HepG2 (cell line): ENCODE results near the gene SLC48A1. TPM values are rescaled to one million over a fixed set of nuclear protein-coding genes. Genes with fewer than 3 reads are reported as not detected.

Experiments used
- ATAC-seq: fragments of 200-7000 bp; cut with Tn5 transposase; 3 replicates; pipeline ENCODE4 v1.9.1; 2020; ENCODE audit warnings: mild to moderate bottlenecking, moderate library complexity
- BruUV-seq: library from RNA; stranded (reverse); fragments of 400-500 nt; replicated peaks from 2 replicates; lab custom pipeline; 2021; lab: Mats Ljungman, UMichigan
- CTCF ChIA-PET: fragments of 300-600 bp; formaldehyde crosslinking; extraction: SDS; loops from one replicate; lab custom pipeline; 2021; ENCODE audit warnings: low total read pairs, inconsistent platforms, low intra/inter-chr PET ratio; lab: Yijun Ruan, JAX
- POLR2A ChIA-PET: fragments of 350-600 bp; sonication (Branson Sonifier 250); formaldehyde crosslinking; loops from one replicate; lab custom pipeline; 2020; ENCODE audit warnings: antibody characterized with exemption, inconsistent platforms; lab: Yijun Ruan, JAX
- DNase-seq: peaks from one replicate; pipeline ENCODE4 v3.0.0-alpha.2; 2015; ENCODE audit warnings: low spot score
- FAIRE-seq: peaks from 3 replicates; lab custom pipeline; 2011; peaks lifted over from hg19 to GRCh38; lab: Jason Lieb, UNC
- H2AFZ ChIP-seq: one replicate; pipeline ENCODE4 v1.6.1; 2011; ENCODE audit warnings: low read length, inconsistent platforms
- H3K27ac ChIP-seq: fragments of 300-600 bp; 3 replicates; pipeline ENCODE4 v1.8.0; 2011; ENCODE audit warnings: mixed run types, mild to moderate bottlenecking, mixed read lengths, low read length, inconsistent platforms; ENCODE audit not compliant: insufficient read depth; ENCODE audit errors: extremely low read length
- H3K27me3 ChIP-seq, 2 experiments: fragments of 200-600 bp in 1 of 2; 2 replicates in 1 of 2; 3 replicates in 1 of 2; pipeline versions ENCODE4 v1.6.0 to v1.8.0; 2011; ENCODE audit warnings: low read length in 2 of 2, mild to moderate bottlenecking in 2 of 2, moderate library complexity in 2 of 2, inconsistent platforms in 1 of 2; ENCODE audit not compliant: insufficient read depth in 2 of 2, control insufficient read depth in 1 of 2
- H3K36me3 ChIP-seq, 2 experiments: fragments of 200-600 bp in 1 of 2; replicated peaks in 1 of 2; 2 replicates in 1 of 2; 3 replicates in 1 of 2; pipeline versions ENCODE4 v1.5.1 to v1.8.0; 2011; ENCODE audit warnings: low read length in 2 of 2, inconsistent platforms in 1 of 2; ENCODE audit not compliant: insufficient read depth in 2 of 2, control insufficient read depth in 1 of 2
- H3K4me1 ChIP-seq: 2 replicates; pipeline ENCODE4 v1.5.1; 2012; ENCODE audit warnings: low read length, inconsistent platforms; ENCODE audit not compliant: insufficient read depth
- H3K4me2 ChIP-seq: 2 replicates; pipeline ENCODE4 v1.6.0; 2011; ENCODE audit warnings: low read depth, low read length, inconsistent platforms
- H3K4me3 ChIP-seq, 3 experiments: fragments of 200-600 bp in 1 of 3; sonication (generic), shearing (Covaris generic) in 1 of 3; replicated peaks in 1 of 3; 2 replicates each; pipeline ENCODE4 v1.5.1; 2011 to 2016; ENCODE audit warnings: low read length in 3 of 3, inconsistent platforms in 2 of 3, low read depth in 2 of 3, mild to moderate bottlenecking in 2 of 3, control low read depth in 1 of 3, mixed read lengths in 1 of 3; ENCODE audit not compliant: insufficient read depth in 1 of 3
- H3K79me2 ChIP-seq: one replicate; pipeline ENCODE4 v1.6.1; 2011; ENCODE audit warnings: low read length, inconsistent platforms; ENCODE audit not compliant: insufficient read depth
- H3K9ac ChIP-seq: 2 replicates; pipeline ENCODE4 v1.6.0; 2011; ENCODE audit warnings: mild to moderate bottlenecking, low read depth, low read length, inconsistent platforms; ENCODE audit not compliant: insufficient read depth
- H3K9me3 ChIP-seq: 2 replicates; pipeline ENCODE4 v1.5.1; 2012; ENCODE audit warnings: mild to moderate bottlenecking, low read length
- H4K20me1 ChIP-seq: 2 replicates; pipeline ENCODE4 v1.6.0; 2011; ENCODE audit warnings: inconsistent platforms, mild to moderate bottlenecking, low read length, moderate library complexity; ENCODE audit not compliant: insufficient read depth
- ELF3 ChIP-seq: IDR thresholded peaks from 2 replicates; pipeline ENCODE4 v1.6.1; 2016; ENCODE audit warnings: missing genetic modification reagents, missing compliant biosample characterization
- HNF4G ChIP-seq, 2 experiments: sonication (generic) in 1 of 2; formaldehyde crosslinking in 1 of 2; IDR thresholded peaks; 2 replicates each; pipeline versions ENCODE4 v1.4.0 to v1.6.1; 2011 to 2020; ENCODE audit warnings: borderline replicate concordance in 2 of 2, low read depth in 2 of 2, mild to moderate bottlenecking in 2 of 2, low read length in 1 of 2, missing genetic modification reagents in 1 of 2, moderate library complexity in 1 of 2
- MAFG ChIP-seq: sonication (generic); formaldehyde crosslinking; IDR thresholded peaks from 2 replicates; pipeline ENCODE4 v1.5.1; 2020; ENCODE audit warnings: mild to moderate bottlenecking, missing genetic modification reagents
- MED13 ChIP-seq: sonication (generic); formaldehyde crosslinking; IDR thresholded peaks from 2 replicates; pipeline ENCODE4 v1.5.0; 2020; ENCODE audit warnings: missing genetic modification reagents
- MED8 ChIP-seq: sonication (generic); formaldehyde crosslinking; IDR thresholded peaks from 2 replicates; pipeline ENCODE4 v1.8.1; 2023; ENCODE audit warnings: mild to moderate bottlenecking, missing genetic modification reagents; ENCODE audit not compliant: insufficient replicate concordance
- NR2F6 ChIP-seq, 2 experiments: IDR thresholded peaks; 2 replicates each; pipeline ENCODE4 v1.6.1; 2016; ENCODE audit warnings: antibody characterized with exemption in 1 of 2, mild to moderate bottlenecking in 1 of 2
- PAX8 ChIP-seq: sonication (generic); formaldehyde crosslinking; IDR thresholded peaks from 2 replicates; pipeline ENCODE4 v1.8.0; 2022; ENCODE audit warnings: mild to moderate bottlenecking, missing genetic modification reagents, borderline replicate concordance
- SETDB1 ChIP-seq: sonication (generic); formaldehyde crosslinking; IDR thresholded peaks from 2 replicates; pipeline ENCODE4 v1.5.1; 2020; ENCODE audit warnings: missing genetic modification reagents, mild to moderate bottlenecking, borderline replicate concordance
- SKI ChIP-seq: fragments of 450-650 bp; IDR thresholded peaks from one replicate; pipeline ENCODE4 v1.6.1; 2018; ENCODE audit warnings: mild to moderate bottlenecking; ENCODE audit not compliant: partially characterized antibody
- ZEB1 ChIP-seq: IDR thresholded peaks from 2 replicates; pipeline ENCODE4 v1.6.1; 2012; ENCODE audit warnings: mild to moderate bottlenecking, low read depth, inconsistent platforms; ENCODE audit not compliant: insufficient replicate concordance
- ZNF652 ChIP-seq: IDR thresholded peaks from 2 replicates; pipeline ENCODE4 v1.6.1; 2016; ENCODE audit warnings: low read depth, borderline replicate concordance
- ZNF800 ChIP-seq: sonication (generic); formaldehyde crosslinking; IDR thresholded peaks from 2 replicates; pipeline ENCODE4 v1.4.0; 2020; ENCODE audit warnings: missing genetic modification reagents
- ZSCAN30 ChIP-seq: sonication (generic); formaldehyde crosslinking; IDR thresholded peaks from 2 replicates; pipeline ENCODE4 v1.5.0; 2020; ENCODE audit warnings: mild to moderate bottlenecking, missing genetic modification reagents
- ZXDC ChIP-seq: sonication (generic); formaldehyde crosslinking; IDR thresholded peaks from 2 replicates; pipeline ENCODE4 v1.5.0; 2020; ENCODE audit warnings: mild to moderate bottlenecking, missing genetic modification reagents
- WGBS: methylation state at CpG from one replicate; pipeline ENCODE4 v1.1.6; 2017; ENCODE audit warnings: low lambda C conversion rate; 5-methylcytosine and 5-hydroxymethylcytosine counted together
- in situ Hi-C: cut with HindIII; loops from 2 replicates; pipeline ENCODE4 v1.10.0; 2017; ENCODE audit warnings: low pct_unique_long_range_greater_than_20kb; ENCODE audit not compliant: extremely low pct_ligation_motif_present
- intact Hi-C: fragments of 100-400 bp; cut with micrococcal nuclease; formaldehyde crosslinking; loops from one replicate; pipeline ENCODE4 v1.10.0; 2022; ENCODE audit not compliant: unreplicated experiment
- polyA plus RNA-seq, 8 experiments: library from polyadenylated mRNA; depleted of rRNA in 3 of 8; stranded (reverse) in 7 of 8; unstranded in 1 of 8; fragments of >200 nt; fragmentation: Illumina TruSeq in 4 of 8; extraction: Trizol in 4 of 8; gene quantifications; 2 replicates each; pipeline versions ENCODE4 v1.2.1 to v1.2.3, GENCODE V29; 2011 to 2016; ENCODE audit warnings: low read depth in 4 of 8, missing spikeins in 1 of 8, mixed read lengths in 1 of 8; ENCODE audit not compliant: insufficient read depth in 1 of 8
- total RNA-seq, 5 experiments: library from RNA; depleted of rRNA; stranded (reverse); fragments of >200 nt; fragmentation: Illumina TruSeq; extraction: Trizol; gene quantifications; 2 replicates each; pipeline ENCODE4 v1.2.3, GENCODE V29; 2016; ENCODE audit warnings: low read depth in 1 of 5
- TF ChIP-seq, protein P1 (sequence below): sonication (generic); formaldehyde crosslinking; IDR thresholded peaks from 2 replicates; pipeline ENCODE4 v1.9.0; 2021; ENCODE audit warnings: missing genetic modification reagents, borderline replicate concordance

The SLC48A1 gene
- total and polyA plus RNA-seq, 2 of the 13 experiments (the other 11 are each of a cell fraction or from before 2014, with no cell fraction given), result 2.2 to 3.7 TPM

GRCh38 chr12:47774663-47775062 is 1.6 kb downstream of the SLC48A1 start:
- H3K79me2 ChIP-seq, result no peaks in the 10 kb centered on the region
- H3K9me3 ChIP-seq, result no peaks in the 10 kb centered on the region
- intact Hi-C loops (loop anchor here (5.0 kb wide), 1 partner anchor 122 kb away; no protein-coding TSS in a partner anchor), in situ Hi-C loops (loop anchor here (5.0 kb wide), 2 partner anchors 32 to 62 kb away; no protein-coding TSS in a partner anchor)
- H3K4me3 ChIP-seq, result no peak overlapping the region
- H3K36me3 ChIP-seq, result no peaks in the 10 kb centered on the region
- CTCF ChIA-PET, result interaction anchor here (1.1 kb wide), 1 partner anchor 57 kb away, joined by 4 read pairs; no protein-coding TSS in a partner anchor
- H4K20me1 ChIP-seq, result no peaks in the 10 kb centered on the region
- ATAC-seq (no peak), DNase-seq (no peak), FAIRE-seq (no peak)
- 95% methylated on average over 7 of the region's 7 CpGs for WGBS
- TF ChIP-seq ZSCAN30 (CRISPR knock-in tag), result no peak
- TF ChIP-seq MAFG, result no peak
- TF ChIP-seq HNF4G (IDR thresholded peaks at IDR 0.05; ENCODE audit: borderline replicate concordance, low read depth, low read length), result no peak
- TF ChIP-seq HNF4G (CRISPR knock-in tag; IDR thresholded peaks at IDR 0.05; ENCODE audit: borderline replicate concordance, low read depth), result no peak
- TF ChIP-seq SETDB1 (CRISPR knock-in tag), result no peak
- no peak for TF ChIP-seq MED8 (CRISPR knock-in tag)
- no peak for TF ChIP-seq ZEB1
- TF ChIP-seq, protein P1, sequence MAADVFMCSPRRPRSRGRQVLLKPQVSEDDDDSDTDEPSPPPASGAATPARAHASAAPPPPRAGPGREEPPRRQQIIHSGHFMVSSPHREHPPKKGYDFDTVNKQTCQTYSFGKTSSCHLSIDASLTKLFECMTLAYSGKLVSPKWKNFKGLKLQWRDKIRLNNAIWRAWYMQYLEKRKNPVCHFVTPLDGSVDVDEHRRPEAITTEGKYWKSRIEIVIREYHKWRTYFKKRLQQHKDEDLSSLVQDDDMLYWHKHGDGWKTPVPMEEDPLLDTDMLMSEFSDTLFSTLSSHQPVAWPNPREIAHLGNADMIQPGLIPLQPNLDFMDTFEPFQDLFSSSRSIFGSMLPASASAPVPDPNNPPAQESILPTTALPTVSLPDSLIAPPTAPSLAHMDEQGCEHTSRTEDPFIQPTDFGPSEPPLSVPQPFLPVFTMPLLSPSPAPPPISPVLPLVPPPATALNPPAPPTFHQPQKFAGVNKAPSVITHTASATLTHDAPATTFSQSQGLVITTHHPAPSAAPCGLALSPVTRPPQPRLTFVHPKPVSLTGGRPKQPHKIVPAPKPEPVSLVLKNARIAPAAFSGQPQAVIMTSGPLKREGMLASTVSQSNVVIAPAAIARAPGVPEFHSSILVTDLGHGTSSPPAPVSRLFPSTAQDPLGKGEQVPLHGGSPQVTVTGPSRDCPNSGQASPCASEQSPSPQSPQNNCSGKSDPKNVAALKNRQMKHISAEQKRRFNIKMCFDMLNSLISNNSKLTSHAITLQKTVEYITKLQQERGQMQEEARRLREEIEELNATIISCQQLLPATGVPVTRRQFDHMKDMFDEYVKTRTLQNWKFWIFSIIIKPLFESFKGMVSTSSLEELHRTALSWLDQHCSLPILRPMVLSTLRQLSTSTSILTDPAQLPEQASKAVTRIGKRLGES (CRISPR knock-in tag), result no peak
- TF ChIP-seq MED13 (CRISPR knock-in tag), result no peak
- TF ChIP-seq ZXDC (CRISPR knock-in tag), result no peak
- no peak for TF ChIP-seq PAX8 (CRISPR knock-in tag)
- no peak for TF ChIP-seq NR2F6 (IDR thresholded peaks at IDR 0.05)
- TF ChIP-seq NR2F6 (CRISPR knock-in tag; IDR thresholded peaks at IDR 0.05), result no peak
- no peak for TF ChIP-seq ZNF800 (CRISPR knock-in tag)
- TF ChIP-seq ELF3 (CRISPR knock-in tag), result no peak
- TF ChIP-seq SKI, result no peak
- TF ChIP-seq ZNF652, result no peak
- H3K4me2 ChIP-seq, result no peak overlapping the region
- H3K27ac ChIP-seq, result no peak overlapping the region
- peaks cover 49% of the 10 kb centered on the region for H3K4me1 ChIP-seq
- BruUV-seq, result no TSS peak
- peaks cover 3 to 8% of the 10 kb centered on the region in 2 experiments; a peak in 2 of 5 replicates for H3K27me3 ChIP-seq
- POLR2A ChIA-PET, result interaction anchor here (0.7 kb wide), 1 partner anchor 69 kb away, joined by 3 read pairs; the partner anchor contains the start of gene RPAP3
- no peak overlapping the region for H3K9ac ChIP-seq
- H2AFZ ChIP-seq, result no peak overlapping the region
